SW 1271 (cell line): ENCODE results near the gene SHD.

Experiments used
- DNase-seq, 2 experiments: peaks; one replicate each; lab custom pipeline; 2025; lab: John Stamatoyannopoulos, UW

SHD gene

DNA sequence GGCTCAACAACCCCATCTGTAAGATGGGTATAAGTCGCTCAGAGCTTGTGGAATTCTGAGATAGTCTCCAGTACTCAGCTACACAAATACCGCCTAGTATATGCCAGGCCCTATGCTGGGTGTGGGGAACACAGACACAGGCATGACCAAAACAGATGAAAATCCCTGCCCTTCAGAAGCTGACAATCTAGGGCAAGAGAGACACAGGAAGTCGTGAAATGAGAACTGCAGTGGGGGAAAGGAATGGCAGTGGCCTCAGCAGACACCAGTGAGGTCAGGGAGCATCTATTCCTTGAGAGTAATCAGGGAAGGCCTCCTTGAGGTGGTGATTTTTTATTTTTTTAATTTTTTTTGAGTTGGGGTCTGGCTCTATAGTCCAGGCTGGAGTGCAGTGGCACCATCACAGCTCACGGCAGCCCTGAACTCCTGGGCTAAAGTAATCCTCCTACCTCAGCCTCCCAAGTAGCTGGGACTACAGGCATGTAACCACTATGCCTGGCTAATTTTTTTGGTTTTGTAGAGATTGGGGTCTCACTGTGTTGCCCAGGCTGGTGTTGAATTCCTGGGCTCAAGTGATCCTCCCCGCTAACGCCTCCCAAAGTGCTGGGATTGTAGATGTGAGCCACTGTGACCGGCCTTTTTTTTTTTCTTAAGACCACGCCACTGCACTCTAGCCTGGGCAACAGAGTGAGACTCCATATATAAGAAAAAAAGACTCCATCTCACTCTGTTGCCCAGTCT lies 19.9 kb downstream of the SHD start:
- no peak for DNase-seq

DNA sequence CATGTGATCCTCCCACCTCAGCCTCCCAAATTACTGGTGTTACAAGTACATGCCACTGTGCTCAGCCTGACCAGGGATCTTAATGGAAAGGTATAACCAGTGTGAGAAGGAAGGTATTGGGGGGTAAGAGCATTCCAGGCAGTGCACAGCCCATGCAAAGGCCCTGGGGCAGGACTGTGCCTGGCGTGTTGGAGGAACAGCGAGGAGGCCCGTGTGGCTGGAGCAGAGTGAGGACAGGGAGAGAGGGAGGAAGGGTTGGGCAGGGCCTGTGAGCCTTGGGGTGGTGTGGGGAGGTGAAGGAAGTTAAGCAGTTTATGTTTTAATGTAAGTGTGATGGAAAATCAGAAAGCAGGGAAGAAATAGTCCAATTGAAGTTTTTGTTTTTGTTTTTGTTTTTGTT lies 21.5 kb downstream of the SHD start:
- no peak for DNase-seq

DNA sequence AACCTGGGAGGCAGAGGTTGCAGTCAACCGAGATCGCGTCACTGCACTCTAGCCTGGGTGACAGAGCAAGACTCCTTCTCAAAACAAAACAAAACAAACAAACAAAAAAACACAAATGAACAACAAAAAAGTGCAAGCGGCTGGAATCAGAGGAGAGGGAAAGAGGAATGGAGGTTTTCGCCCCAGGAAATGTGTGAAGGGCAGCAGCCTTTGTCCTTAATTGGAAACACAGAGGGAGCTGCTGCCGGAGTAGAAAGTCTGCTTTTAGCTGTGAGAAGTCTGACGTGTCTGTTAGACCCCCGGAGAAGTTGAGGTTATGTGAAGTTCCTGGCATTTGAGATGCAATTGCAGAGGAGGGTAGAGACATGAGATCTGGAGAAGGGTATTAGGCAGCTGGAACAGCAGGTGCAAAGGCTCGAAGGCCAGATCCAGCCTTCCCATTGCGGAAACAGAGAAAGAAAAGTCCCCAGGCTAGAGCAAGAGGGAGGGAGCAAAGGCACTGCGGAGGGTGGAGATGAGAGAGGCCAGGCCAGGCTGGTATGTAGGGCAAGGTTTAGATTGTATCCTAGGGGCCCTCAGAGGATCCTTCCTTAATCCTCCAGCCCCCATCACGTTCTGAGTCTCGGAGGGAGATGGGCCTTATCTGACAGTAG lies 22.6 kb downstream of the SHD start:
- DNase-seq, result no peak

DNA sequence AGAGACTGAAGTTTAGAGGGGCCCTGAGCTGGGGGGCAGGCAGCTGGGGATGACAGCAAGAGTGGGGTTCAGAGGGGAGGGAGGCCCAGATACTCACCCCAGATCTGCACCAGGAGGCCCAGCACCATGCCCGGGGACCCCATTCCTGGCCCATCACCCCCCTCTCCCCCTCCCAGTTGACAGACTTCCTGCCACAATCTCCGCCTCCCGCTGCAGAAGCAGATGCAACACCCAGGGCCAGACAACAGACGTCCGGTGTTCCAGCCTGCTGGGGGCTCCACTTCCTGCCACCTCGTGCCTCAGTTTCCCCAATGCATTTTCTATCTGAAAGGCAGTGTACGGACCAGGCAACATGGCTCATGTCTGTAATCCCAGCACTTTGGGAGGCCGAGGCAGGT lies 23.2 kb downstream of the SHD start, which contains the start of gene TMIGD2:
TSS of gene TMIGD2 (minus strand) at position 147 of the 398 bp plus-strand sequence. CDS start at position 143, 4 bp downstream.
- DNase-seq, result no peak

DNA sequence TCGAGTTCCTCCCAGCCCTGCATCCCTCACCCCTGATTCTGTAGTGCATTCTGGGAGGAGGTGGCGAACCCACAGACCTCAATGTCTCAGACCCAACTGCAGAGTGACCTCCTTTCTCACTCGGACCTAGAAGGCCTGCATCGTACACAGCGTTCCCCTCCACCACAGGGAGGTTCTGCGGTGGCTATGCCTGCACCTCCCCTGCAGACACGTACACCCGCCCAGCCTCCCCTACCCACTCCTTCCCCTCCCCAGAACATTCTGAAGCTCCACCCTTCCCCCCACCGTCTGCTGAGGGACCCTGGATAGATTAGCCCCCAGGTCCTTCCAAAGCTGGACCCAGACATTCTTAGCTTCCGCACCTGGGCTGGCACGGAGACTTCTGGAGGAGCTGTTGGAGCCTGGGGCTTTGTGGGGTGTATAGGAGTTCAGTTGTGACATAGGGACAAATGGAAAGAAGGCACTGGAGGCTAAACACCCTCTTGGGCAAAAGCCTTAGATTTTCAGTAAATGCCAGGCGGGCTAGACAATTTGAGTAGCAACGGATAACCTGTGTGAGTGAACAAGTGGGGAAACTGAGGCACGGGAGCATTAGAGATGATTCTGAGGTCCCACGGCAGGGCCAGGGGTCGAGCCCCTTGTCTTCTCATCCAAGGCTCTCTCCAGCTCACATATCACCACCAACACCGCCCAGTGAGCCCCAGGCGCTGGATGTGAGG lies 24.9 kb downstream of the SHD start:
- DNase-seq, result no peak

DNA sequence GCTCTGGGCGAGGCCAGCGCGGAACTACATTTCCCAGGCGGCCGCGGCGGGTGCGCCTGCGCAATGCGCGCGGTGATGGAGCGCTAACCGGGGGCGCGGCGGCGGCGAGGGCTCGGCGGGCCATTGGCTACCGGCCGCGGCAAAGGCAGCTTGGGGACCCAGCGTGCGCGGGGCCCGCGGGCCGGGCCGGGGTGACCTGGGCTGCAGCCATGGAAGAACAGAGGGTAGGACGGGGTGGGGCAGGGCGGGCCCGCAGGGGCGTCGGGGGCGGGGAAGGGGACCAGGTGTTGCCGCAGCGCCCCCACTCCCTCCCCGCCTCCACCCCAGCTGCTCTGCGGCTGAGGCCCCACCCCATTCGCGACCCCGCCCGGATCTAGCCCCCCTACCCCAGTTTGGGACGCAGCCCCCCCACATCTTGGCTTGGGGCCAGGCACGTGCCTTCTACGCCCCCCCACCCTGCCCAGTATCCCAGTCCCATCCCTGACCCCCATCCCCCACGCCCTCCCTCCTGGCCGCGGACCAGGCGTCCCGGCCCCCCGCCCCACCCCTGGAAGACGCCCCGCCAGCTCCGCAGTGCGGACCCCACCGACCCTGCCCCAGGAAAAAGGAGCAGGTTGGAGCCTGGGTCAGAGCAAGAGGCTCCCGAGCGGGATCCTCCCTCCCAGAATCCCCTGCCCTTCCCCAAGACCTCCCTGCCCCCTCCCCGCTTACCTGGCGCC lies 25.6 kb downstream of the SHD start, which contains the start of gene FSD1:
TSS of gene FSD1 (plus strand) at position 61 of the 719 bp plus-strand sequence. CDS start at position 210, 149 bp downstream.
- peak in 1 of 2 experiments; percentile 65 for DNase-seq

DNA sequence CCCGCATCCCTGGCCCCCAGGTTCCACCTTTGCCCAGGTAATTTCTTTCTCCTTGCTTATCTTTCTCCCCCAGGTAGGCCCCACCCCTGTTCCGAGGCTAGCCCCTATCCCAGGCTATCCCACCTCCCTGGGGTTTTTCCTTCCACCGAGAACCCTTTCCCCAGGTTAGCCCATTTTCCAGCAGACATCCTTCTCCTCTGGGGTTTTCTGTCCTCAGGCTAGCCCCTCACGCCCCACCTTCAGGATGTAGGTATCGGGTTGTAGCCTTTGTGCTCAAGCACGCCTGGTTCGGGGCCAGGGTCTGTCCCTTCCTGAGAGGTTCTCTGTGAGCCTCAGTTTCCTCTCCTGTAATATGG lies 26.2 kb downstream of the SHD start:
- DNase-seq, result no peak

DNA sequence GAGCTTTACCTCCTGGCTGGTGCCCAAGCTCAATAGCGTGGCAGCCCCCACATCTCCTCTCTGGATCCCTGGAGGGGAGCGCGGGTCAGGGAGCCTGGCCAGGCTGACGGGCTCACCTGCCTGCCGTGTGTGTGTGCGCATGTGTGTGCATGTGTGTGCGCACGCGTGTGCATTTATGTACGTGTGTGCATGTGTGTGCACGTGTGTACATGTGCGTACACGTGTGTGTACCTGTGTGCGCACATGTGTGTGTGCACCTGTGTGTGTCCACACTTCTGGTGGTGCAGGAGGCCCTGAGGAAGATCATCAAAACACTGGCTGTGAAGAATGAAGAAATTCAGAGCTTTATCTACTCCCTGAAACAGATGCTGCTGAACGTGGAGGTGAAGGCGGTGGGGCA lies 26.6 kb downstream of the SHD start:
- DNase-seq, result no peak

DNA sequence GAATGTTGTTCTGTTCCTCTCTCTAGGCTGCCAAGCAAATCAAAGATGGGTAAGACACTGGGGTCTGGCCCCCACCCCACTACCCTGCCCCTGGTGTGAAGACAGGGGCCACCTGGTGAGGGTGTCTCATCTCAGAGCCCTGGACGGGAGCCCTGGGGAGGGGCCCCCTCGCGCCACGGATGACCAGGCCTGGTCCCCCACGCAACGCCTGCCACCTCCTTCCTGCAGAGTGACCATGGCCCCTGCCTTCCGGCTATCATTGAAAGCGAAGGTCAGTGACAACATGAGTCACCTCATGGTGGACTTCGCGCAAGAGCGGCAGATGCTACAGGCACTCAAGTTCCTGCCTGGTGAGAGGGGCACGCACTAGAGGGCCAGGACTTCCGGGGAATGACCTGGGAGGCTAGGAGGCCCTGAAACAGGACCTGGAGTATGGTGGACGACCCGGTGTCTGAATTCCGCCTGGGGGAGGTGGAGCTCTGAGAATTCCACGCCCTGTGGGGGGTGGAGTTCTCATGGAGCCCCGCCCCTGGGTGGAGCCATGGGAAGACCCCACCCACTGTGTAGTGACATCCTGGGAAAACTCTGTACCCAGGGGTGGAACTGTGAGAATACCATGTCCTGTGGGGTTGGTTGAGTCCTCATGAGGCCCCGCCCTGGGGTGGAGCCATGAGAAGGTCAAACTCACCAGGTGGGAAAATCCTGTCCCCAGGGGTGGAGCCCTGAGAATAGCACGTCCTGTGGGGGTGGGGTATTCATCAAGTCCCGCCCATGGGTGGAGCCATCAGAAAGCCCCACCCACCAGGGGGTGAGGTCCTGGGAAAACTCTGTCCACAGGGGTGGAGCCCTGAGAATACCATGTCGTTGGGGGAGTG lies 31.4 kb downstream of the SHD start:
- DNase-seq, result no peak

DNA sequence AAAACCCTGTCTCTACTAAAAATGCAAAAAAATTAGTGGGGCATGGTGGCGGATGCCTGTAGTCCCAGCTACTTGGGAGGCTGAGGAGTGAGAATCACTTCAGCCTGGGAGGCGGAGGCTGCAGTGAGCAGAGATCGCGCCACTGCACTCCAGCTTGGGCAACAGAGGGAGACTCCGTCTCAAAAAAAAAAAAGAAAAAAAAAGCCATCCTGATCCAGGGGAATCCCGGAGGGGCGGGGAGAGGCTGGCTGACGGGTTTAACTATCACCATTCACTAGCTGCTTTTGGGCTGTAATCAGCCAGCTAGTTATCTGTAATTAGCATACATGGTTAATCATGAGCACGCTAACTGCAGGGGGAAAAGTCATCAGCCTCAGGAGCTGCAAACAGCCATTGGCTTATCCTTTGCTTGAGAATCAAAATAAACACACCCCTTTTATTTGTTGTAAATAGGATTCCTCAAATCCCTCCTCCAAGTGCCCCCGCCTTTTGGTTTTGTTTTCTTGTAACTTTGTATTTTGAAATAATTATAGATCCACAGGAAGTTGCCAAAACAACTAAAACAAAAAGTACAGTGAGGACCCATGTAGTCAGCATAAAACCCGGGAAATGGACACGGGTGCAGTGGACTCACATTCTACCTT lies 34.9 kb downstream of the SHD start:
- DNase-seq, result no peak

DNA sequence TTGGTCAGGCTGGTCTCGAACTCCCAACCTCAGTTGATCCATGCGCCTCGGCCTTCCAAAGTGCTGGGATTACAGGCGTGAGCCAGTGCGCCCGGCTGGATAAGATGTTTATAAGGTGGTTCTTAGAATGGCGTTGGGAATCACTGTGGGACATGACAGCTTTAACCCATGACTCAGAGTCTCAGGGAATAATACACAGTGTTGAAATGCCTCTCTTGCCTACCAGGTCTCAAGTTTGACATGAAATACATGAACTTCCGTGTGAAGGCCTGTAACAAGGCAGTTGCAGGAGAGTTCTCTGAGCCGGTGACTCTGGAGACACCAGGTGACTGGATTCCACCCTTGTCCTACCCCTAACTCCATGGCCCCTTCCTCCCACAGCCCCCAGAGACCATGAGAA lies 37.9 kb downstream of the SHD start:
- no peak for DNase-seq

DNA sequence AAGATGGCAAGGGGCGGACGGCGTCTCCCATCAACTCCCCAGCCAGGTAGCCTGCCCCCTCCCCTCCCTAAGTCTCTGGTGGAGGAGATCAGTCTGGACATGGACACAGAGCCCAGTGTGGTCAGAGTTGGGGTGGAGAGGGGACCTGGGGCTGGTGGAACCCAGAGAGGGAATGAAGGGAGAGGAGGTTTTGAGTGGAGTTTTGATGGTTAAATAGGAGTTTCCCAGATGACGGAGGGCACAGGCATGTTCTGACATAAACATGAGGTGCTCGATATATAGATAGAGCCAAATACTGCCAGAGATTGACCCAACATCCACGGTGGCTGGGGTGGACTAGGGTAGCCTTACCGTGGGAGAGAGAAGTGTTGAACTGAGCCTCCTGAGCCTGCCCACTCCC lies 39.4 kb downstream of the SHD start:
- no peak for DNase-seq

DNA sequence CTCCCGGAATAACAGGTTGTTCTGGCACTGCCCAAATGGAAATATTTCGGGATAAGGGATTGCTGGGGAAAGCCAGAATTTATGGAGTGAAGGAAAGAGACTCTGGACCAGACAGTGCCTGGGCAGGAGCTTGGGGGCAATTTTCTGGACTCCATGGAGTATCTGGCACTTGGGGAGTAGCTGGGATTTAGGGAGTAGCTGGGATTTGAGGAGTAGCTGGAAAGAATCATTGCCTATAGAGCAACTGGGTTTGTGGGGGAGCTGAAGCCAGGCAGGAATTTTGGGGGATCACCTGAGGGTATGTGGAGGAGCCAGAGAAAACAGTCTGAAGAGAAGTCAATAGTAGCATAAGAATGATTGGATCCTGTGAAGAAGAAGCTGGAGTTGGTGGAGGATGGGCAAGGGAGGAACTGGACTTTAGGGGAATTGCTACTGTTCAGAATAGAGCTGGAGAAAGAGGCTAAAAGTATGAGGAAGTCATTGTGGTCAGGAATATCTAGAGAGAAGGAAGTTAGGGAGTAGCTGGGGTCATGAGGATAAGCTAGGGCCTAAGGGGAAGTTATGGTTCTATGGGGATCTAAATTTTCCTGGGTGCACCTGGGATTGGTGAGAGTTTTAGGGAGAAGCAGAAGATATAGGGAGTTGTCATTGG lies 40.1 kb downstream of the SHD start:
- no peak for DNase-seq

DNA sequence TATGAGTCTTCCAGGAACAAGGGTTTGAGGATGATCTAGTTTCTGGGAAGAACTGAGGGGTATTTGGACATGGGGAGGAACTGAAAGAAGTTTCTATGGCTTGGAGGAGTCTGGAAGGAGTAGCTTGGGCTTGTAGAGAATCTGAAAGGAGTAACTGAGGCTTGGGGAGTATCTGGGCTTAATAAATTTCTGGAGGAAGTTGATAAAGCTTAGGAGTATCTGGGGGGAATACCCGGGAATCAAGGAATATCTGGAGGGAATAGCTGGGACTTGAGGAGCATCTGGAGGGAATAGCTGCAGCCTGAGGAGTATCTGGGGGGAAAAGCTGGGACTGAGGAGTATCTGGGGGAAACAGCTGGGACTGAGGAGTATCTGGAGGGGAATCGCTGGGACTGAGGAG lies 41.4 kb downstream of the SHD start:
- DNase-seq, result no peak

DNA sequence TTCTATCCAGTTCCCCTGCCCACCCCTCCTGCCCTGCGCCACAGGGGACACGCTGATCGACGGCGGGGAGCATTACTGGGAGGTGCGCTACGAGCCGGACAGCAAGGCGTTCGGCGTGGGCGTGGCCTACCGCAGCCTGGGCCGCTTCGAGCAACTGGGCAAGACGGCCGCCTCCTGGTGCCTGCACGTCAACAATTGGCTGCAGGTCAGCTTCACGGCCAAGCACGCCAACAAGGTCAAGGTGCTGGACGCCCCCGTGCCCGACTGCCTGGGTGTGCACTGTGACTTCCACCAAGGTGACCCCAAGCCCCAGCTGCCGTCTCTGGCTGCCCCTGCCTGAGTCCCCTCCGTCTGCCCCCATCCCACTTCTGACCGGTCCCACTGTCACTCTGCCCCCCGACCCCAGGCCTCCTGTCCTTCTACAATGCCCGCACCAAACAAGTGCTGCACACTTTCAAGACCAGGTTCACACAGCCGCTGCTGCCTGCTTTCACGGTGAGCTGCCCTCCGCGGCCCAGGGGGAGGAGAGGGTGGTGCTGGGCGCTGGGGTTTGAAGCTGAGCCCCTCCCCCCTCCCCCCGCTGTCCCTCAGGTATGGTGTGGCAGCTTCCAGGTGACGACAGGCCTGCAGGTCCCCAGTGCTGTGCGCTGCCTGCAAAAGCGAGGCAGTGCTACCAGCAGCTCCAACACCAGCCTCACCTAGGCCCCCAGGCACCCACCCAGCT lies 44.0 kb downstream of the SHD start:
- DNase-seq, result no peak

DNA sequence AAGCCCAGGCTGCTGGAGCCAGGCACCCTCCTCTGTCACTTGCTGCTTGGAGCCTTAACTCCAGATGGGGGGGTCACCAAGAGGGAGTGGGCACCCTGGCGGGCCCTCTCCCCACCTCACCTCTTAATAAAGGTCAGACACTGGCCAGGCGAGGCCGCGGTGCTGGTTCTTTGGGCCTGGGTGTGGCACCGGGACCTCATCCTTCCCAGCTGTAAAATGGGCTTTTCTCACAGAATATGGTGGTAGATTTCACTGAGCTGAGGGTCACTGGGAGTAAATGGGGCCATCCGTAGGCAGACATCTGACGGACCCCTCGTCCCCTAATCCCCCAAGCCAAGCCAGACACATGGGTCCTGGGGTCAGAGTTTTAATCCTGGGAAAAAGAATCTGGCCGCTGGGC lies 44.6 kb downstream of the SHD start:
- no peak for DNase-seq

DNA sequence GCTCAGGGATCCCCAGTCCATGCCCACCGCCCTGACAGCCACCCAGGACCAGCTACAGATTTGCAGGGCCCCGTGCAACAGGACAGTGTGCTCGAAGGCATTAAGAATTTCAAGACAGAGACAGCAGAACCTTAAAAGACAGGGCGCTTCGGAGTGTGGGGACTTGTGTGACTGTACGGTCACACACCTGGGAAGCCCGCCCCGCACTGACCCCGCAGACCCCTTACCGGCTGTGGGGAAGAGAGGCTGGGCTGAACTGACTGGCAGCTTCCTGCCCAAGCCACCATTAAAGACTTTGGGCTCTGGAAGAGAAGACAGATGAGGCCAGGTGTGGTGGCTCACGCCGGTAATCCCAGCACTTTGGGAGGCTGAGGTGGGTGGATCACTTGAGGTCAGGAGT lies 45.2 kb downstream of the SHD start:
- DNase-seq, result no peak

DNA sequence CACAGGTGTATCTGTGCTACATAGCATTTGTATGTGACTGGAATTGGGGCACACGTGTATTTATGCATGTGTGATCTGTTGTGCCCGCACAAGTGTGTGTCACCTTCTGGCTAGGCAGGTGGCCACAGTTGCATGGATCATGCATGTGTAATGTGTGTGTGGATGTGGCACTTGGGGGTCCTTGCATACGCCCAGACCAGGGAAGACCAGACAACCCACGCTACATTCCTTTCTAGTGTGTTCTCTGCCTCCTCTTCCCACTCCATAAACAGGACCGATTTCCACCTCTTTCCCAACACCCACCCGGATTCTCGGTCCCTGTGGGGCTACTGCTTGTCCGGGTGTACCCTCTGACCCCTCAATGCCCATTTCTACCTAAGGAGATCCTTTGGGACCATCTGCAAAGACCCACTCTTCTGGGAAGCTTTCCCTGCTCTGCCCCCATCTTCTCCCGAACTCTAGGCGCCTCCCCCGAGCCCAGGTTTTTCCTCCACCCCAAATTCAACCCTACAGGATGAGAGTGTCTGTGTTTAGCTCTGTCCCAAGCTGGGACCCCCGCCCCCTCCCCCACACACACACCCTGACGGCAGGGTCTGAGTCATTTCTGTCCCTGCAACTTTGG lies 47.3 kb downstream of the SHD start:
- DNase-seq, result no peak

DNA sequence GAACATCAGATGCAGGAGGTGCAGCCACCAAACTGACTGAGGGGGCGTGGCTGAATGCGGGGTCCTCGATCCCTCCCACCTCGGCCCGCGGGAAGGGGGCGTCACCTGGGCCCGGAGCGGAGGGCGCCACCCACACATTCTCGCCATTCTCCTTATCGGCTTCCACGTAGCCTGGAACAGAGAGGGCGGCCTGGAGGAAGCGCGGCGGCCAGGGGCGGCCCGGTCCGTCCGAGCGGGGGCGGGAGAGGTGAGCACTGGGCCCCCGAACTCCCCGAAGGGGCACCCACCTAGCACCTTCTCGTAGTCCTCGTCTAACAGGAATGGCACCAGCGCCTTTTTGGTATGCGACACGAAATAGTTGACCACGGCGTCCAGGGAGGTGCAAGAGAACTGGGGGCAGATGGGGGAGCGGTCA lies 47.8 kb downstream of the SHD start:
- no peak for DNase-seq
